Measurements from ENCODE around the gene ASB14.
A peak's percentile ranks its signal among the peaks of the same experiment; 100 is the strongest.

The ASB14 gene

GRCh38 chr3:57261119-57261518 is 31.4 kb downstream of the ASB14 start:
- no peak for DNase-seq (ENCODE audit: low read depth)

- no peak for DNase-seq (ENCODE audit: low read depth)
Observed at GRCh38 chr3:57257678-57258077, 34.8 kb downstream of the ASB14 start.

GRCh38 chr3:57256844-57257243 is 35.6 kb downstream of the ASB14 start:
- no peak for DNase-seq (ENCODE audit: low read depth)

GRCh38 chr3:57252404-57252803 is 40.1 kb downstream of the ASB14 start:
- DNase-seq (ENCODE audit: low read depth), result no peak

- DNase-seq (ENCODE audit: low read depth), result no peak
Observed at GRCh38 chr3:57244946-57245345, 47.5 kb downstream of the ASB14 start.

- no peak for DNase-seq (ENCODE audit: low read depth)
Observed at GRCh38 chr3:57234613-57235575, 57.6 kb downstream of the ASB14 start.

- DNase-seq (ENCODE audit: low read depth), result no peak
Observed at GRCh38 chr3:57233799-57234198, 58.7 kb downstream of the ASB14 start.

GRCh38 chr3:57230006-57230405 is 62.5 kb downstream of the ASB14 start:
- DNase-seq (ENCODE audit: low read depth), result no peak

- peak; percentile 10 for DNase-seq (ENCODE audit: low read depth)
Observed at GRCh38 chr3:57227930-57228751, 64.3 kb downstream of the ASB14 start.

- peak; percentile 82 for DNase-seq (ENCODE audit: low read depth)
Observed at GRCh38 chr3:57227204-57227929, 65.1 kb downstream of the ASB14 start, which contains the start of gene APPL1. Gene APPL1, plus strand, starts transcription at chr3:57227729. Its CDS starts 155 bp downstream, at chr3:57227884.

GRCh38 chr3:57226176-57226575 is 66.3 kb downstream of the ASB14 start:
- no peak for DNase-seq (ENCODE audit: low read depth)

- no peak for DNase-seq (ENCODE audit: low read depth)
Observed at GRCh38 chr3:57224856-57225255, 67.6 kb downstream of the ASB14 start.

- DNase-seq (ENCODE audit: low read depth), result no peak
Observed at GRCh38 chr3:57221883-57222282, 70.6 kb downstream of the ASB14 start.
